K562 (cell line): ENCODE measurements around the gene BORCS5. TPM values are rescaled to one million over a fixed set of nuclear protein-coding genes. Genes with fewer than 3 reads are reported as not detected.

Experiments used
- ATAC-seq: fragments of 200-7000 bp; cut with Tn5 transposase; 3 replicates; pipeline ENCODE4 v1.9.1; 2020; ENCODE audit warnings: moderate library complexity
- BruUV-seq: library from RNA; stranded (reverse); fragments of 400-500 nt; replicated peaks from 2 replicates; lab custom pipeline; 2021; lab: Mats Ljungman, UMichigan
- CTCF ChIA-PET: fragments of 300-600 bp; formaldehyde crosslinking; extraction: SDS; loops from one replicate; lab custom pipeline; 2021; ENCODE audit warnings: low intra/inter-chr PET ratio; lab: Yijun Ruan, JAX
- POLR2A ChIA-PET: fragments of 300-600, 350-650 bp; sonication (Branson Sonifier 250); formaldehyde crosslinking; extraction: SDS; loops from one replicate; lab custom pipeline; 2021; ENCODE audit warnings: antibody characterized with exemption, inconsistent platforms; lab: Yijun Ruan, JAX
- DNase-seq, 4 experiments: peaks; one replicate each; pipeline versions ENCODE4 v3.0.0 to v3.0.0-alpha.2; 2011 to 2018; ENCODE audit warnings: low spot score in 3 of 4, mixed read lengths in 3 of 4; ENCODE audit errors: extremely low read depth in 1 of 4
- FAIRE-seq: peaks from 2 replicates; lab custom pipeline; 2011; peaks lifted over from hg19 to GRCh38; lab: Jason Lieb, UNC
- H2AFZ ChIP-seq: 2 replicates; pipeline ENCODE4 v1.6.0; 2011; ENCODE audit warnings: low read depth, low read length, control low read depth, inconsistent platforms
- H3K27ac ChIP-seq: fragments of 200-600 bp; 3 replicates; pipeline ENCODE4 v1.8.0; 2011; ENCODE audit warnings: low read depth, mild to moderate bottlenecking, control low read depth, inconsistent platforms, low read length, moderate library complexity, mixed read lengths; ENCODE audit errors: extremely low read depth
- H3K27me3 ChIP-seq, 2 experiments: fragments of 300-600 bp in 1 of 2; 2 replicates in 1 of 2; 3 replicates in 1 of 2; pipeline versions ENCODE4 v1.6.0 to v1.8.0; 2011; ENCODE audit warnings: inconsistent platforms in 2 of 2, low read length in 2 of 2, mild to moderate bottlenecking in 1 of 2, mixed read lengths in 1 of 2, moderate library complexity in 1 of 2; ENCODE audit not compliant: control insufficient read depth in 2 of 2, insufficient read depth in 2 of 2
- H3K36me3 ChIP-seq: fragments of 300-600 bp; 3 replicates; pipeline ENCODE4 v1.8.0; 2011; ENCODE audit warnings: mild to moderate bottlenecking, low read length, inconsistent platforms; ENCODE audit not compliant: control insufficient read depth, insufficient read depth
- H3K4me1 ChIP-seq, 2 experiments: fragments of 200-600 bp in 1 of 2; replicated peaks in 1 of 2; 2 replicates in 1 of 2; 3 replicates in 1 of 2; pipeline versions ENCODE4 v1.5.1 to v1.8.0; 2011; ENCODE audit warnings: inconsistent platforms in 2 of 2, low read length in 2 of 2, mild to moderate bottlenecking in 1 of 2, mixed read lengths in 1 of 2, moderate library complexity in 1 of 2; ENCODE audit not compliant: control insufficient read depth in 2 of 2, insufficient read depth in 2 of 2
- H3K4me2 ChIP-seq: 2 replicates; pipeline ENCODE4 v1.6.1; 2011; ENCODE audit warnings: low read length, control low read depth, inconsistent platforms, mixed read lengths; ENCODE audit not compliant: insufficient read depth
- H3K4me3 ChIP-seq: fragments of 200-600 bp; sonication (generic), shearing (Covaris generic); 2 replicates; pipeline ENCODE4 v1.5.1; 2016; ENCODE audit warnings: control low read depth, inconsistent platforms
- H3K79me2 ChIP-seq: fragments of 200-600 bp; 3 replicates; pipeline ENCODE4 v1.8.0; 2011; ENCODE audit warnings: low read length, inconsistent platforms; ENCODE audit not compliant: control insufficient read depth, insufficient read depth
- H3K9ac ChIP-seq, 2 experiments: 2 replicates each; pipeline versions ENCODE4 v1.6.0 to v1.6.1; 2011; ENCODE audit warnings: low read depth in 2 of 2, low read length in 2 of 2, control low read depth in 1 of 2, inconsistent platforms in 1 of 2, mild to moderate bottlenecking in 1 of 2, mixed read lengths in 1 of 2; ENCODE audit not compliant: insufficient read depth in 1 of 2
- H3K9me1 ChIP-seq: one replicate; pipeline ENCODE4 v1.6.0; 2011; ENCODE audit warnings: inconsistent platforms, mild to moderate bottlenecking, low read length, moderate library complexity; ENCODE audit not compliant: control insufficient read depth, insufficient read depth
- H3K9me3 ChIP-seq: replicated peaks from 2 replicates; pipeline ENCODE4 v1.5.1; 2011; ENCODE audit warnings: low read depth, low read length, inconsistent platforms; ENCODE audit not compliant: control insufficient read depth, insufficient read depth
- H4K20me1 ChIP-seq: replicated peaks from 2 replicates; pipeline ENCODE4 v1.6.1; 2011; ENCODE audit warnings: low read length, inconsistent platforms, mixed read lengths; ENCODE audit not compliant: control insufficient read depth, insufficient read depth
- CEBPB ChIP-seq: fragments of 450-650 bp; IDR thresholded peaks from 2 replicates; pipeline ENCODE4 v1.6.1; 2016; ENCODE audit warnings: missing genetic modification characterization, missing compliant biosample characterization
- DDX20 ChIP-seq: fragments of 450-650 bp; IDR thresholded peaks from 2 replicates; pipeline ENCODE4 v1.6.1; 2016; ENCODE audit warnings: missing genetic modification characterization, low read depth, mild to moderate bottlenecking, missing compliant biosample characterization, moderate library complexity
- EHMT2 ChIP-seq: fragments of 450-650 bp; IDR thresholded peaks from 2 replicates; pipeline ENCODE4 v1.6.1; 2018; ENCODE audit warnings: antibody characterized with exemption
- FOXJ2 ChIP-seq: fragments of 200-800 bp; sonication (Bioruptor generic); IDR thresholded peaks from 2 replicates; pipeline ENCODE4 v1.6.1; 2016; ENCODE audit warnings: missing genetic modification characterization, missing compliant biosample characterization
- HEY1 ChIP-seq: fragments of 250-450 bp; sonication (Bioruptor Pico); IDR thresholded peaks from 2 replicates; pipeline ENCODE4 v1.5.0; 2020; ENCODE audit warnings: mild to moderate bottlenecking, moderate library complexity, borderline replicate concordance
- KLF10 ChIP-seq: fragments of 250-450 bp; sonication (Bioruptor Pico); IDR thresholded peaks from 2 replicates; pipeline ENCODE4 v1.6.1; 2021; ENCODE audit warnings: matching md5 sums
- PCBP1 ChIP-seq: fragments of 200-400 bp; formaldehyde crosslinking; IDR thresholded peaks from 2 replicates; pipeline ENCODE4 v1.6.1; 2018; ENCODE audit warnings: mild to moderate bottlenecking, low read depth, low read length; ENCODE audit not compliant: poor library complexity, severe bottlenecking
- SREBF1 ChIP-seq: fragments of 150-350 bp; IDR thresholded peaks from 2 replicates; pipeline ENCODE4 v1.6.1; 2014; ENCODE audit warnings: antibody characterized with exemption, low read depth, low read length, borderline replicate concordance
- SRF ChIP-seq, 2 experiments: fragments of 250-450, 450-650 bp in 1 of 2; sonication (Bioruptor Pico) in 1 of 2; sonication (generic) in 1 of 2; formaldehyde crosslinking; IDR thresholded peaks; 2 replicates each; pipeline versions ENCODE4 v1.5.0 to v1.5.1; 2020 to 2022; ENCODE audit warnings: mild to moderate bottlenecking in 1 of 2, missing genetic modification reagents in 1 of 2
- STAG1 ChIP-seq: sonication (generic); formaldehyde crosslinking; IDR thresholded peaks from 2 replicates; pipeline ENCODE4 v1.5.0; 2020; ENCODE audit warnings: missing genetic modification reagents, borderline replicate concordance
- TAF9B ChIP-seq: fragments of 450-650 bp; IDR thresholded peaks from 2 replicates; pipeline ENCODE4 v1.6.1; 2018; ENCODE audit warnings: mild to moderate bottlenecking; ENCODE audit not compliant: partially characterized antibody
- ZEB2 ChIP-seq: fragments of 450-650 bp; IDR thresholded peaks from 2 replicates; pipeline ENCODE4 v1.6.1; 2016
- ZNF140 ChIP-seq: fragments of 250-450 bp; sonication (Bioruptor Pico); IDR thresholded peaks from 2 replicates; pipeline ENCODE4 v1.8.0; 2021; ENCODE audit warnings: moderate library complexity, mild to moderate bottlenecking, inconsistent platforms
- ZNF224 ChIP-seq: sonication (generic); formaldehyde crosslinking; IDR thresholded peaks from 2 replicates; pipeline ENCODE4 v1.8.0; 2022; ENCODE audit warnings: mild to moderate bottlenecking, missing genetic modification reagents
- ZNF41 ChIP-seq: fragments of 250-450 bp; sonication (Bioruptor Pico); conservative IDR thresholded peaks from 2 replicates; pipeline ENCODE4 v1.4.0; 2020; ENCODE audit warnings: mild to moderate bottlenecking
- ZNF766 ChIP-seq: fragments of 200-800 bp; sonication (Bioruptor generic); conservative IDR thresholded peaks from 2 replicates; pipeline ENCODE4 v1.6.1; 2016; ENCODE audit warnings: missing genetic modification characterization, missing compliant biosample characterization
- WGBS: fragments of 100-300 bp; shearing (Covaris generic); methylation state at CpG from one replicate; pipeline ENCODE4 v1.1.6; 2016; ENCODE audit warnings: low coverage, mixed read lengths; ENCODE audit not compliant: insufficient coverage; ENCODE audit errors: missing lambda C conversion rate; 5-methylcytosine and 5-hydroxymethylcytosine counted together
- in situ Hi-C: fragments of 300-500 bp; cut with MboI; formaldehyde crosslinking; loops from 4 replicates; pipeline ENCODE4 v1.15.0; 2018; ENCODE audit warnings: inconsistent platforms, mixed read lengths
- intact Hi-C: fragments of 100-400 bp; cut with micrococcal nuclease; formaldehyde crosslinking; loops from 2 replicates; pipeline ENCODE4 v1.14.2; 2022
- polyA plus RNA-seq, 8 experiments: library from polyadenylated mRNA; depleted of rRNA in 4 of 8; stranded (reverse) in 5 of 8; unstranded in 3 of 8; fragments of >200 nt; fragmentation: Nextera tagmentation in 2 of 8; fragmentation: Illumina TruSeq in 1 of 8; extraction: Ambion mirVana in 2 of 8; extraction: Trizol in 1 of 8; gene quantifications; 2 replicates each; pipeline versions ENCODE4 v1.2.1 to v1.2.3, GENCODE V29; 2011 to 2014; ENCODE audit warnings: inconsistent platforms in 1 of 8, missing spikeins in 1 of 8
- total RNA-seq, 7 experiments: library from RNA; depleted of rRNA in 6 of 7; stranded (reverse); fragments of >200 nt in 6 of 7; fragmentation: Illumina TruSeq in 2 of 7; extraction: Trizol in 2 of 7; gene quantifications; 2 replicates each; pipeline versions ENCODE4 v1.2.1 to v1.2.3, GENCODE V29; 2011 to 2021; ENCODE audit warnings: low replicate concordance in 1 of 7
- TF ChIP-seq, protein P1 (sequence below): sonication (generic); formaldehyde crosslinking; IDR thresholded peaks from 2 replicates; pipeline ENCODE4 v1.8.0; 2022; ENCODE audit warnings: mild to moderate bottlenecking, low read depth, missing genetic modification reagents
- TF ChIP-seq, protein P2 (sequence below): fragments of 200-800 bp; sonication (Bioruptor generic); IDR thresholded peaks from 2 replicates; pipeline ENCODE4 v1.6.1; 2017; ENCODE audit warnings: missing genetic modification characterization, missing compliant biosample characterization

The BORCS5 gene
- total and polyA plus RNA-seq, 9 of the 15 experiments (the other 6 are each of a cell fraction or from before 2014, with no cell fraction given): 0.31 to 12.4 (median 6.6) TPM

- no TSS peak for BruUV-seq
- POLR2A ChIA-PET: no interaction called here
- Histone ChIP-seq H3K9ac (no peak overlapping the region), H3K9me3 (no peaks in the 10 kb centered on the region), H4K20me1 (no peaks in the 10 kb centered on the region), H3K36me3 (no peaks in the 10 kb centered on the region), H3K27ac (no peak overlapping the region), H3K4me1 (peaks cover 0 to 4% of the 10 kb centered on the region in 2 experiments; a peak in 1 of 5 replicates), H3K4me3 (no peak overlapping the region), H2AFZ (no peak overlapping the region), H3K27me3 (no peaks in the 10 kb centered on the region), H3K79me2 (no peaks in the 10 kb centered on the region), H3K9me1 (no peaks in the 10 kb centered on the region), H3K4me2 (no peak overlapping the region)
- no peak for DNase-seq
- TF ChIP-seq HEY1 (no peak), ZNF41 (no peak), CEBPB (tag) (no peak), FOXJ2 (tag) (no peak), SREBF1 (no peak), SRF (CRISPR knock-in tag; IDR thresholded peaks at IDR 0.05) (no peak), STAG1 (CRISPR knock-in tag) (no peak), TAF9B (no peak), PCBP1 (no peak), EHMT2 (no peak), DDX20 (no peak), ZNF140 (CRISPR knock-in tag) (no peak), KLF10 (no peak), ZEB2 (no peak), ZNF766 (CRISPR knock-in tag) (no peak), ZNF224 (CRISPR knock-in tag) (no peak)
- TF ChIP-seq, protein P1, sequence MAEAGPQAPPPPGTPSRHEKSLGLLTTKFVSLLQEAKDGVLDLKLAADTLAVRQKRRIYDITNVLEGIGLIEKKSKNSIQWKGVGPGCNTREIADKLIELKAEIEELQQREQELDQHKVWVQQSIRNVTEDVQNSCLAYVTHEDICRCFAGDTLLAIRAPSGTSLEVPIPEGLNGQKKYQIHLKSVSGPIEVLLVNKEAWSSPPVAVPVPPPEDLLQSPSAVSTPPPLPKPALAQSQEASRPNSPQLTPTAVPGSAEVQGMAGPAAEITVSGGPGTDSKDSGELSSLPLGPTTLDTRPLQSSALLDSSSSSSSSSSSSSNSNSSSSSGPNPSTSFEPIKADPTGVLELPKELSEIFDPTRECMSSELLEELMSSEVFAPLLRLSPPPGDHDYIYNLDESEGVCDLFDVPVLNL (CRISPR knock-in tag): no peak
- TF ChIP-seq, protein P2, sequence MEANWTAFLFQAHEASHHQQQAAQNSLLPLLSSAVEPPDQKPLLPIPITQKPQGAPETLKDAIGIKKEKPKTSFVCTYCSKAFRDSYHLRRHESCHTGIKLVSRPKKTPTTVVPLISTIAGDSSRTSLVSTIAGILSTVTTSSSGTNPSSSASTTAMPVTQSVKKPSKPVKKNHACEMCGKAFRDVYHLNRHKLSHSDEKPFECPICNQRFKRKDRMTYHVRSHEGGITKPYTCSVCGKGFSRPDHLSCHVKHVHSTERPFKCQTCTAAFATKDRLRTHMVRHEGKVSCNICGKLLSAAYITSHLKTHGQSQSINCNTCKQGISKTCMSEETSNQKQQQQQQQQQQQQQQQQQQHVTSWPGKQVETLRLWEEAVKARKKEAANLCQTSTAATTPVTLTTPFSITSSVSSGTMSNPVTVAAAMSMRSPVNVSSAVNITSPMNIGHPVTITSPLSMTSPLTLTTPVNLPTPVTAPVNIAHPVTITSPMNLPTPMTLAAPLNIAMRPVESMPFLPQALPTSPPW (CRISPR knock-in tag): no peak
- ATAC-seq: no peak
- no peak for FAIRE-seq
- in situ Hi-C loops (loop anchor here (25.0 kb wide), 1 partner anchor 764 kb away; no protein-coding TSS in a partner anchor), intact Hi-C loops (no loop called here)
- WGBS: 44% methylated on average over 1 of the region's 3 CpGs
- CTCF ChIA-PET: no interaction called here
These were observed 30.6 kb upstream of the BORCS5 start for GRCh38 chr12:12326262-12326661.
